DND-41 (cell line): ENCODE measurements around the gene PCK2.

ENCODE experiments used
- CTCF ChIP-seq: IDR thresholded peaks from 2 replicates; pipeline ENCODE4 v1.5.1; 2012; ENCODE audit warnings: borderline replicate concordance, low read length, moderate library complexity, mild to moderate bottlenecking; ENCODE audit not compliant: poor library complexity, severe bottlenecking; ENCODE audit errors: extremely low read depth
- EZH2 ChIP-seq: IDR thresholded peaks from 3 replicates; pipeline ENCODE4 v1.6.1; 2012; ENCODE audit warnings: borderline replicate concordance, low read depth, mild to moderate bottlenecking, moderate library complexity, low read length, inconsistent platforms; ENCODE audit not compliant: severe bottlenecking

GRCh38 chr14:24113379-24113800 is 19.3 kb downstream of the PCK2 start:
- no peak for TF ChIP-seq CTCF
- no peak for TF ChIP-seq EZH2
